ENCODE data around the gene SYNDIG1.

The SYNDIG1 gene

GRCh38 chr20:24576447-24576846 lies 107.0 kb downstream of the SYNDIG1 start:
- in situ Hi-C loops (cut with HindIII; ENCODE audit: low pct_unique_long_range_greater_than_20kb, low sequenced_read_pairs) = no loop called here
- no peak for TF ChIP-seq JUND (IDR thresholded peaks at IDR 0.05; ENCODE audit: low read depth)
- no peak for DNase-seq (ENCODE audit: low read depth in 1 of 2, low spot score in 1 of 2)

- TF ChIP-seq JUND (IDR thresholded peaks at IDR 0.05; ENCODE audit: low read depth) = no peak
- DNase-seq (ENCODE audit: low read depth in 1 of 2, low spot score in 1 of 2) = peak in 1 of 2 experiments; percentile 45
- in situ Hi-C loops (cut with HindIII; ENCODE audit: low pct_unique_long_range_greater_than_20kb, low sequenced_read_pairs) = no loop called here
These were observed 108.0 kb downstream of the SYNDIG1 start for GRCh38 chr20:24577271-24577909.

GRCh38 chr20:24578567-24579415 lies 109.4 kb downstream of the SYNDIG1 start:
- no peak for TF ChIP-seq JUND (IDR thresholded peaks at IDR 0.05; ENCODE audit: low read depth)
- DNase-seq (ENCODE audit: low read depth in 1 of 2, low spot score in 1 of 2) = no peak
- in situ Hi-C loops (cut with HindIII; ENCODE audit: low pct_unique_long_range_greater_than_20kb, low sequenced_read_pairs) = no loop called here

DNA sequence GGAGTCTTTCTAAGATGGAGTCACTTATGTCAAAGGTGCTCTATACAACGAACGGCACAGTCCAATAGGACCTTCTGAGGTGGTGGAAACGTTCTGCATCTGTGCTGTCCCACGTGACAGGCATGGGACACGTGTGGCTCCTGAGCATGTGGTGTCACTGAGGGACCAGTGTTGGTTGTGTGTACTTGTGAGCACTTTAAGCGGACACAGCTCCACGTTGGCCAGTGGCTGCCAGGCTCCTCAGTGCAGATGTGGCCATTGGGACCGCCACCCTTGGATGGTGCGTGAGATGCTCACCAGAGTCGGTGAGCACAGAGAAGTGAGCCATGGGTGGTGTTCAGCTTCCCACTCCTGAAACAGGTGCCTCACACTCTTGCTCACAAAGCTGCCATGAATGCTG lies 110.0 kb downstream of the SYNDIG1 start:
- in situ Hi-C loops (cut with HindIII; ENCODE audit: low pct_unique_long_range_greater_than_20kb, low sequenced_read_pairs) = no loop called here
- TF ChIP-seq JUND (IDR thresholded peaks at IDR 0.05; ENCODE audit: low read depth) = no peak
- DNase-seq (ENCODE audit: low read depth in 1 of 2, low spot score in 1 of 2) = no peak

DNA sequence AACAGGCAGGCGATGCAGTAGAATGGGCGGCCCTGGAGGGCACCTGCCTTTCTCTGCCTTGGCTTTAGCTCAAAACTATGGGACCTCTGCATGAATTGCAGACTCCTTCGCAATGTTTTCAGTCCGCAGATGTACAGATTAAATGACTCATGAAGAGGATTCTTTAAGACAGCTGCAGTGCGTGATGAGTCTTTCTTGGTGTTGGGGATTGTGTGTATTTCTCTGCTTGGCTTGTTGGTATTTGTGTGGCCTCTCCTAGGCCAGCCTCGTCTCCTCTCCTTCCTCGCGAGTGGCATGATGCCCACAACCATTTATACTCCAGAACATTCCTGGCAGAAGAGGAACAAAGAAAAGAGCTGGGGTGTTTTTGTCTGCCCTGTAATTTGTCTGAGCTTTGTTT lies 110.6 kb downstream of the SYNDIG1 start:
- in situ Hi-C loops (cut with HindIII; ENCODE audit: low pct_unique_long_range_greater_than_20kb, low sequenced_read_pairs) = no loop called here
- TF ChIP-seq JUND (IDR thresholded peaks at IDR 0.05; ENCODE audit: low read depth) = no peak
- no peak for DNase-seq (ENCODE audit: low read depth in 1 of 2, low spot score in 1 of 2)

- in situ Hi-C loops (cut with HindIII; ENCODE audit: low pct_unique_long_range_greater_than_20kb, low sequenced_read_pairs) = no loop called here
- TF ChIP-seq JUND (IDR thresholded peaks at IDR 0.05; ENCODE audit: low read depth) = no peak
- DNase-seq (ENCODE audit: low read depth in 1 of 2, low spot score in 1 of 2) = no peak
These were observed 111.4 kb downstream of the SYNDIG1 start for GRCh38 chr20:24580855-24581254.

DNA sequence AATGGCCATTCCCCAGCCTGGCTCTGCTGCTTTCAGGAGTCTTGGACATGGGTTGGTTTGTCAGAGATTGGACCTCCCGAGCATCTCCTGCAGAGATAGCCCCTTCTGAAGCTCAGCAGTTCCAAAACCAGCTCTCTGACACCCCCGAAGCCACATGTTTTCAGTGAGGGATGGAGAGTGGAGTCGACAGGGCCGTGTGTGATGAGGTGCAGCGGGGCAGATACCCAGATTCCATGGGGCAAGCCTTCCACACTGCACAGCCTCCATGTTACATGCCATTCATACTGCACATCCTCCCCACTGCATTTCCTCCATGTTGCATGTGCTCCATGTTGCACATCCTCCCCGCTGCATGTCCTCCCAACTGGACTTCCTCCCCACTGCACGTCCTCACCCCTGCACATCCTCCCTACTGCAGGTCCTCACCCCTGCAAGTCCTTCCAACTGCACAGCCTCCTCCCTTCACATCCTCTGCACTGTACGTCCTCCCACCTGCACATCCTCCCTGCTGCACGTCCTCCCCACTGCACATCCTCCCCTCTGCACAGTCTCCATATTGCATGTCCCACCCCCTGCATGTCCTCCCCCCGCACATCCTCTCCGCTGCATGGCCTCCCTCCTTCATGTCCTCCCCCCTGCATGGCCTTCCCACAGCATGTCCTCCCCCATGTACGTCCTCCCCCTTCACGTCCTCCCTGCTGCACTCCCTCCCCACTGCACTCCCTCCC lies 112.2 kb downstream of the SYNDIG1 start:
- in situ Hi-C loops (cut with HindIII; ENCODE audit: low pct_unique_long_range_greater_than_20kb, low sequenced_read_pairs) = no loop called here
- no peak for DNase-seq (ENCODE audit: low read depth in 1 of 2, low spot score in 1 of 2)
- TF ChIP-seq JUND (IDR thresholded peaks at IDR 0.05; ENCODE audit: low read depth) = no peak

DNA sequence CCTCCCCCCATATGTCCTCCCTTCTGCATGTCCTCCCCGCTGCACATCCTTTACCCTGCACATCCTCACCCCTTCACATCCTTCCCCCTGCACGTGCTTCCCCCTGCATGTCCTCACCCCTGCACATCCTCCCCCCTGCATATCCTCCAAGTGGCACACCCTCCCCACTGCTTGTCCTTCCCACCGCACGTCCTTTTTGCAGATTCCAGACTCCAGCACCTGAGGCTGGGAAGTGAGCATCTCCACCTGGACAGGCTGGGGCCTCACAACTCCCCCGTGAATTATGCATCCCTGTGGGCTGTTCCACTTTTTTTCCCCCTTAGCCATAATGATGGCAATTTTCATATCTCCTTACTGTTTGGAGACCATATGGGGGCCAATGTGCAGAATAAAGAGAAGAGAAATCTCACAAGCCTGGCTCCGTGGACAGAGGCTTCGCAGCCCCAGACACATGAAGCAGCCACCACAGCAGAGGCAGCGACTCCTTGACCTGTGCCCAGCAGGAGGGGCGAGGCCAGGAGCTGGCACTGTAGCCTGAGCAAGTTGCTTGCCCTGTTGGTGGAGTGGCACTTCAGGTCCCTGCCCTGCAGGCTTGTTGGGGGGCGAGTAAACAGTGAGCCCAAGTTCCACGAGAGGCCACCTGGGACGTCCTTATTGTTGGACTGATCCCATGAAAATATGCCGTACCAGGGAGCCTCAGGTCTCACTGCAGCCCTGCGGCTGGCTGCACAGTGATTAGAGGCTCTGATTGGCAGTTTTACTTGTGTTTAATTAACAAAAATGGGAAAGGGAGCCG lies 113.1 kb downstream of the SYNDIG1 start:
- TF ChIP-seq JUND (IDR thresholded peaks at IDR 0.05; ENCODE audit: low read depth) = no peak
- in situ Hi-C loops (cut with HindIII; ENCODE audit: low pct_unique_long_range_greater_than_20kb, low sequenced_read_pairs) = no loop called here
- DNase-seq (ENCODE audit: low read depth in 1 of 2, low spot score in 1 of 2) = no peak

GRCh38 chr20:24583169-24583792 lies 113.9 kb downstream of the SYNDIG1 start:
- TF ChIP-seq JUND (IDR thresholded peaks at IDR 0.05; ENCODE audit: low read depth) = no peak
- in situ Hi-C loops (cut with HindIII; ENCODE audit: low pct_unique_long_range_greater_than_20kb, low sequenced_read_pairs) = no loop called here
- DNase-seq (ENCODE audit: low read depth in 1 of 2, low spot score in 1 of 2) = no peak

- no peak for DNase-seq (ENCODE audit: low read depth in 1 of 2, low spot score in 1 of 2)
- in situ Hi-C loops (cut with HindIII; ENCODE audit: low pct_unique_long_range_greater_than_20kb, low sequenced_read_pairs) = no loop called here
- TF ChIP-seq JUND (IDR thresholded peaks at IDR 0.05; ENCODE audit: low read depth) = no peak
These were observed 114.6 kb downstream of the SYNDIG1 start for GRCh38 chr20:24584078-24584477.

DNA sequence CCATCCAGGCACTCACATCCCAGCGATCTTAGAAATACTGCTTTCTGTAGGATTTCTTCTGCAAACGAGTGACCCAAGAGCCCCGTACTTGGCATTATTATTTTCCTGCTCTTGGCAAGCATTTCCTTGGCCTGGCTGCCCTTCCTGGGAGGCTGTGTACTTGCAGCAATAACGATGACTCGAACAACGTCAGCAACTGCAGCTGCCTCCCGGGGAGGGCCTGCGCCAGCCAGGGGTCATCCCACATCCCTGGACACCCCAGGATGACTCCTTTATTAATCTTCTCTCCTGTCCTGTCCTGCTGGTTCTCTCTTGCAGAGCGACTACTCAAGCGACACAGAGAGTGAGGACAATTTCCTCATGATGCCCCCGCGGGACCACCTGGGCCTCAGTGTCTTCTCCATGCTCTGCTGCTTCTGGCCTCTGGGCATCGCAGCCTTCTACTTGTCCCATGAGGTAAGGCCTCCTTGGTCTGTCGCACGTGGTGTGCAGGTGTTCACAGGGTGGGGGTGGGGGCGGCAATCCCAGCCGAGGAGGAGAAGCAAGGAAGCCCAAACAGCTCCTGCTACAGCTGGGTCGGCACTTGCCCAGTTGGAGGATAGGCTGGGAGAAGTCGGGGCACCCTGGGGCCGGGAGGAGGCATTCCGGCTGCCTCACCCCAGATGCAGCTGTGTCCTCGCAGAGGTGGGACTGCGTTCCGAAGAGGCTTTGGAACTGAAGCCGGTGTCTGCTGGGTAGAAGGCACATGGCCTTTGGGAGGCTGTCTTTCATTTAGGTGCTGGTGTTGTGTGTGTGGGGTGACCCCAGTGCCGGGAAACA lies 115.3 kb downstream of the SYNDIG1 start:
- no peak for TF ChIP-seq JUND (IDR thresholded peaks at IDR 0.05; ENCODE audit: low read depth)
- in situ Hi-C loops (cut with HindIII; ENCODE audit: low pct_unique_long_range_greater_than_20kb, low sequenced_read_pairs) = no loop called here
- no peak for DNase-seq (ENCODE audit: low read depth in 1 of 2, low spot score in 1 of 2)

All from T47D (cell line).